NCI-H2227 (cell line): ENCODE measurements around the gene WDFY2.
A peak's percentile ranks its signal among the peaks of the same experiment; 100 is the strongest.

Source experiments
- DNase-seq: peaks from one replicate; lab custom pipeline; 2025; ENCODE audit not compliant: unreplicated experiment; lab: John Stamatoyannopoulos, UW

Gene WDFY2

GRCh38 chr13:51733374-51734298 is 149.4 kb downstream of the WDFY2 start:
- DNase-seq, result no peak

DNA sequence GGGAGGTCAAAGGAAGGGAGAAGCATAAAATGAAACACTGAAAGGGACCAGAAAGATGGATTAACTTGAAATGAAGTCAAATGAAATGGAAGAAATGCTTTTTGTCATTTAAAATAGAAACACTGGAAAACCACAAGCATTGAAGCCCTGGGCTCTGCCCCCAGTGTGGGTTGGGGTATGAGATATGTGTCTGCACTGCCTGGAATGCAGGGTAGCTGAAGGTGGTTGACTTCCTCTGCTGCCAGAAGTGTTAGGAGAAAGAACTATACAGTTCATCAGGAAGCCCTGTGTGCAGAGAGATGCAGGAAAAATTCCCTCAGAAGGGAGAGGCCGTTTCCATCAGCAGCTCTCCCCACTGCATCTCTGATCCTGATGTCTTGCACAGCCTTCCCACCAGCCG is 150.5 kb downstream of the WDFY2 start:
- no peak for DNase-seq

- no peak for DNase-seq
These were observed 153.3 kb downstream of the WDFY2 start for GRCh38 chr13:51737609-51738008.

GRCh38 chr13:51738226-51738905 is 154.1 kb downstream of the WDFY2 start:
- no peak for DNase-seq

- DNase-seq, result no peak
These were observed 154.9 kb downstream of the WDFY2 start for GRCh38 chr13:51739027-51739764.

GRCh38 chr13:51740698-51741097 is 156.4 kb downstream of the WDFY2 start:
- no peak for DNase-seq

DNA sequence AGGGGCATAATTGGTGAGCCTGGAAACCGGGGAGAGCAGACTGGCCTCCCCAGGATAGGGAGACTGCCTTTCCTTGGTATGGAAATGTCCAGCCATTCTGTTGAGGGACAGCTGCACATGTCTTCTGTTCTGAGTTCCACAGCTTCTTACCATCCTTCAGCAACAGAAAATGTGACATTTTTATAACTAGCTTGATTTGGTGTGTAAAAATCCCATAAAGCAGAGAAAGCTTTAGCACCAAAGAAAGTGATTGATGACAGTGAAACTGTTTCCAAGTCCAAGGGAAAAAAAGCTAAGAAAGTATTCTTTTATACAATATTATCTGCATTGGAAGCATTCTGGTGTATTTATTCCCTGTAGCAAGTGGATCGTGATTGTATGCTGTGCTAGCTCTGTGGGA is 157.8 kb downstream of the WDFY2 start:
- DNase-seq, result no peak

GRCh38 chr13:51742611-51743010 is 158.3 kb downstream of the WDFY2 start:
- no peak for DNase-seq

- no peak for DNase-seq
These were observed 161.0 kb downstream of the WDFY2 start for GRCh38 chr13:51745243-51745642.

- no peak for DNase-seq
These were observed 162.5 kb downstream of the WDFY2 start for GRCh38 chr13:51746802-51747201.

GRCh38 chr13:51747438-51748434 is 163.5 kb downstream of the WDFY2 start:
- no peak for DNase-seq

DNA sequence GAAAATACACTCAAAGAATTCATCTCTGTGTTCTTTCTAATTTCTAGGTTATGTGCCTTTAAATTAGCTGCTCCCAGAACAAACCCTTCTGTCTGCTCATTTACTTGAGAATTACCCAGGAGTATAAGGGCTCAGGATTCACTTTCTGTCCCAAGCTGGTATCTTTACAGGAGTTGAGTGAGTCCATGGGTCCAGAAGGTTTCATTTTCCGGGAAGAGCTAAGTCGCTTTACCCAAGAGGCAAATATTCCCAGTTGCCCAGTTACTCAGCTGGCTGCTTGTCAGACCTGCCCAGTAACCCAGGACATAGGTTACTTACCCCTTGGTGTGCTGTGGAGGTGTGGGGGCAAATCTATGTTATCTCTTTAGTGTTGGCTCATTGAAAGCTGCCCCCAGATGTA is 172.4 kb downstream of the WDFY2 start:
- DNase-seq, result no peak

DNA sequence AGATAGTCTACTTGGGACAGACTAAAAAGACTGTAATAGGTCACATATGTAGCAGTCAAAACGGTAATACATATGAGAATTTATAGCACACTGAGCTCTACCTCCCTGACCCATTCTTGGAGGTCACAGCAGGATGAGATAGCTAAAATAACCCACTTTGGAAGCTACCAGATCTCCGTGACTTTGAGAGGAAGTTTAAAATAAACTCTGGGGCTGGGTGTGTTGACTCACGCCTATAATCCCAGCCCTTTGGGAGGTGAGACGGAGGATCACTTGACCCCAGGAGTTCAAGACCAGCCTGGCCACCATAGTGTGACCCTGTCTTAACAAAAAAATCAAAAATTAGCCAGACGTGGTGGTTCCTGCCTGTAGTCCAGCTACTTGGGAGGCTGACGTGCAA is 174.4 kb downstream of the WDFY2 start:
- no peak for DNase-seq

DNA sequence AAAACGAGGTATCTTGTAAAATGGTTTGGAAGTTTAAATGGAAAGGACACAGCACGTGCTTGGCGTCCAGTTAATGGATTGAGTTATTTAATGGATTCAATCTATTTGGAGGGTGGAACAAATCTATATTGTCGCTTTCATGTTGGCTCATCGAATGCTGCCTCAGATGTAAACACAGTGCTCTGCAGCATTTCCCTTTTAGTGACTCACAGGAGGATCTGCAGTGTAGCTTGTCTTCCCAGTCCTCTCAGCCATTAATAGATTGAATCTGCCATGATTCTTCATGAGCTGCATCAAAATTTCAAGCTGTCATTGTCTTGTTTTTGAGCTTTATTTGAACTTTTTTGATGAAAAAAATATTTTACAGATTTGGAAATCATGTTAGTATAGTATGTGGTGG is 175.0 kb downstream of the WDFY2 start:
- DNase-seq, result no peak

DNA sequence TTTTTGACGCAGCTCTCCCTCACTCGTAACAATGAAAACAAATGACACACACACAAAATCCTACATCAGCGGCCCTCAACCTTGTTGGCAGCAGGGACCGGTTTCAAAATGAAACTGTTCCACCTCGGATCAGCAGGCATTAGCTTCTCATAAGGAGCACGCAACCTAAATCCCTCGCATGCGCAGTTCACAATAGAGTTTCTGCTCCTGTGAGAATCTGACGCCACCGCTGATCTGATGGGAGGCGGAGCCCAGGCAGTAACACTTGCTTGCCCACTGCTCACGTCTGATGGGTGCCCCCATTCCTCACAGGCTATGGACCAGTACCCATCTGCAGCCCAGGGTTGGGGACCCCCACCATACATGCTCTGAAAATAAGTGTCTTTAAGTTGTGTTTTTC is 176.3 kb downstream of the WDFY2 start:
- DNase-seq, result no peak

- no peak for DNase-seq
These were observed 177.5 kb downstream of the WDFY2 start for GRCh38 chr13:51761643-51762350.

- DNase-seq, result no peak
These were observed 179.2 kb downstream of the WDFY2 start for GRCh38 chr13:51763486-51763885.

DNA sequence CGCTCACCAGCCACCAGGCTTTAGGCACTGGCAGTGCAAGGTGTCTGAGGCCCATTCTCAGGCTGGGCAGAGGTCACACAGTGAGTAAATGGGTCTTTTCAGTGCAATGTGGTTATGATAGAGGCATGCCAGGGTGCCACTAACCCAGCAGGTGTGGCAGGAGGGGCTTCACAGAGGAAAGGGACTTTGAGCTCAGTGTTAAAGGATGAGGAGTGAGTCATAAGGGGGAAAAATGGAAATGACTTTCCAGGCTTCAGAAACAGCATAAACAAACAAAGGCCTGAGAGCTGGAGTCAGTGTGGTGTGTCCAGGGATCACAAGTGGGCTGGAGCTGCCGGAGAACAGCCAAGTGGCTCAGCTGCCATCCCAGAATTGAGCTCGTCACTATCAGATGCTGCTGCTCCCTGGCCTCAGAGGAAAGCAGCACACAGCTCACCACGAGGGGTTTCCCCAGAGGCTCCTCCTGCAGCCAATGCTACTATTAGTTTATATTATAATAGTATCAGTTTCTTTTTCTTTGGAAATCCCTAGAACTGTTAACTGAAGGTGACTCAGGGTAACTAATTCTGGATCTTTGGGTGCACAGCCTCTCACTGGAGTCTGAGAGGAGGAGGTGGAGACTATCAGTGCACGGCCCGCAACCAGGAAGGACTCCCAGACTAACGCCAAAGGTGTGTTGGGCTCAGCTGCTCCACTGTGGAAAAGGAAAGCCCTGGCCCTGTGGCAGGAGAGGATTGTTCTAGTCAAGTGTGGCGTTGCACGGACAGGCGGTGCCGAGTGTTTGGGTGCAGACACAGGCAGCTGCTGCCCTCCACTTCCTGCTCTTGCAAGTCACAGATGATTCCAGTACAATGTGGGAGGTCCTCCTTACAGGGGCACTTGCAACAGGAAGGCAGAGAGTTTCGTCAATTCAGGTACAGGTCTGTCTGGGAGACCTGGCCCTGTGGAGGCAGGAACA is 180.2 kb downstream of the WDFY2 start:
- DNase-seq, result peak; percentile 12

- no peak for DNase-seq
These were observed 180.9 kb downstream of the WDFY2 start for GRCh38 chr13:51765142-51765515.
